Mucosa of stomach (tissue), 1 donor: ENCODE results near the gene CBLN3.

Experiments
- H3K27me3 ChIP-seq: one replicate; pipeline ENCODE4 v1.7.0; 2013; ENCODE audit warnings: mild to moderate bottlenecking, low read length; ENCODE audit not compliant: control insufficient read depth, insufficient read depth
- H3K36me3 ChIP-seq: one replicate; pipeline ENCODE4 v1.7.0; 2013; ENCODE audit warnings: low read length; ENCODE audit not compliant: control insufficient read depth, insufficient read depth
- H3K4me1 ChIP-seq: one replicate; pipeline ENCODE4 v1.7.0; 2013; ENCODE audit warnings: mild to moderate bottlenecking, low read length; ENCODE audit not compliant: control insufficient read depth, insufficient read depth
- H3K4me3 ChIP-seq: one replicate; pipeline ENCODE4 v1.7.0; 2013; ENCODE audit warnings: low read length
- H3K9ac ChIP-seq: one replicate; pipeline ENCODE4 v1.7.0; 2013; ENCODE audit warnings: mild to moderate bottlenecking, low read length, moderate library complexity
- H3K9me3 ChIP-seq: one replicate; pipeline ENCODE4 v1.7.0; 2013; ENCODE audit warnings: mild to moderate bottlenecking, low read length, moderate library complexity; ENCODE audit not compliant: control insufficient read depth
- donor health status: Pancreatic carcinoma.

Gene CBLN3

DNA sequence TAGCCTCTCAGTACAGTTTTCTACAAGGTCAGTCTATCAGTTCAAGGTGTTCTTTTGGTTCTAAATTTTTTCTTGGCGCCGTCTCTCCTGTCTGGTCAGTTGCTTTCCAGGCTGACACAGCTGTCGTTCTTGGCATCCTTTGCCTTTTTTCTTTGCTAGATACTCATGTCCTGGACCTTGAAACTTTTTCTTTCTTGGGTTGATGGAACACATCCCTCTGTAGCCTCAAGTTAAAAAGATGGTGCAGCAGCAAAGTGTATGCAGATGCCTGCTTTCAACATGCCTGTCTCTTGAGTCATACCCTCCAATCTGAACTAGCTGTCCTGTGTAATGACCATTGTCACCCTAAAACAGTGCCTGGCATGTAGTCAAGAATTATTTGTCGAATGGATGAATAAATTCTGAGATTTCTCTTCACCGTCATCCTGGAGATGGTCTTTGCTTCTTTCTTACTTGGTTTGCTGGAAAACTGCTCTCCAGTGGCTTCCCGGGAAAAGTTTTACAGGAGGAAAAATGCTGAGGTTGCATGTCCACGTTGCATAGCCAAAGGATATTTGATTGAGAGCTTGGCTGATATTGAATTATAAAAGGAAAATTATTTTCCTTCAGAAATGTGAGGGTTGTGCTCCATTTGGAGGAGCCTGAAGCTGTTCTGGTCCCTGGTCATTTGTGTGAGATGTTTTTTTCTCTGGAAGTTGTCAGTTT is 26.0 kb downstream of the CBLN3 start:
- H3K4me1 ChIP-seq = peaks cover 18% of the 10 kb centered on the region
- no peaks in the 10 kb centered on the region for H3K9me3 ChIP-seq
- H3K9ac ChIP-seq = no peak overlapping the region

DNA sequence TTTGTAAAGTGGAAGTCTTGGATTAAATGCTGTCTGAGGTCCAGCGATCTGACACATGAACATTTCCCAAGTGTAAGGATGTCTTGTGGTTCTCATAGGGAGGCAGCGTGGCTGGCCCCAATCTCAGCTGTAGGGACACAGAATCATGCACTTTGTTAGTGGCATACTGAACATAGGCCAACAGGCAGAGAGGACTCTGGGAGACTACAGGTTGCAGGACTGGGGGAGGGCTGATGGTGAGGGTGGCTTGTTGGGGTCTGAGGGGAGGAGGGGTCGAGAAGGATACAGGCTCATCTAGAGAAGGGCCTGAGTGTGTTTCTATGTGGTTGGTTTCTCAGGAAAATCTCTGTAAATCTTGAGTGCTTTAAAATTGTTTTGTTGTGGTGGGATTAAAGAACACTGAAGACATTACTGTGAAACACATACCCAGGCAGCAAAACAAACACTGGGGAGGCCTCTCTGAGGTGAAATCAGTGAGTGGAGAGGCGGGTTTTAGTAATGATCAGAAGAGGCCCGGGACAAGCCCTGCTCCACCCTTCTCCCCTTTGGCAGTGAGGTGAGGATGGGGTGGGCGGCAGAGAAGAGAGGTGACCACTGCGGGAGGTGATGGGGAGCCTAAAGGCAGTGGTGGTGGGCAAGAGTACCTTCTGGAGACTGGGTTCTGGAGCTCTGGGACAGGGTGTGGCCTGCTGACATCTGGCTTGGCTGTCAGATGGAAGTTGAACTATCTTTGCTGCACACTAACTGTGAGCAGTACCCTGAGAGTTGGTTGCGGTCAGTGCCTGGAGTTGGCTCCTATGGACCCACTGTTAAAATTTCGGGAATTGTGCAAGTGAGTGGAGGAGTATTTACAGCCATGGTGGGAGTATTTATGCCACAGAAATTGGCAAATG is 27.4 kb downstream of the CBLN3 start:
- Histone ChIP-seq H3K4me3 (no peak overlapping the region), H3K9ac (no peak overlapping the region)

More for the DNA sequence above, 26.0 kb downstream of the CBLN3 start:
- Histone ChIP-seq H3K27me3 (no peaks in the 10 kb centered on the region), H3K36me3 (no peaks in the 10 kb centered on the region), H3K4me3 (no peak overlapping the region)

DNA sequence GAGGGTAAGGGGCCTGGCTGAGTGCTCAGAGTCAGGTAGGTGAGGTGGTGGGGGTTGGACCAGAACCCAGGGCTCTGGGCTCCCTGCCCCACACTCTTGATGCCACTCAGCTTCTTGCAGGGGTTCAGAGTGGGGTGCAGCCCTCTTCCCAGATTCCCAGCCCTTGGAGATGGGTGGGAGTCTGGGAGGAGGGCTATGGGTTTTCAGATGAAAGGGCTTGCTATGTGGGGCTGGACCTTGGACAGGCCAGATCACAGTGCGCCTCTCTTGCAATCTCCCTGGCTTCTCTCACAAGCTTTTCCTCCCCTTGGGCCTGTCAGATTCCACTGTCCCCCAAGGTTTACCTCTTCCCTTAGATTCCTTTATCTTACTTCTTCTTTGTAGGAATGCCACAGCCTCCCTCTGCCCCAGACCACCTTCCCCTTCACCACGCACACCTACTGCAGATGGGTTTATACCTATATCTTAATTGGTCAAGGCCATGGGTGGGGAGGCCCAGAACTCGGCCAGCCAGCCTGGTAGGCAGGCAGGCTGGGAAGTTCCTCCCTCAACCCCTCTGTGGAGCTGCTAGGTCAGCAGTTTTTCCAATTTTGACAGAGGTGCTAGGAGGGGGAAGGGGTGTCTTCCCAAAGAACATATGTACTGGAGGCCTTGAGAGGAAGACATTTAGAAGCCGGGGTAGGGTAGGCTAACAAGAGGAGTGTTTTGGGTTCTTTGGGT is 29.3 kb downstream of the CBLN3 start:
- H3K36me3 ChIP-seq = no peaks in the 10 kb centered on the region
- H3K4me1 ChIP-seq = peaks cover 28% of the 10 kb centered on the region
- no peaks in the 10 kb centered on the region for H3K9me3 ChIP-seq
- H3K9ac ChIP-seq = peak overlapping the region; percentile 68
- peak overlapping the region; percentile 32 for H3K4me3 ChIP-seq
- no peaks in the 10 kb centered on the region for H3K27me3 ChIP-seq

More for the DNA sequence above, 27.4 kb downstream of the CBLN3 start:
- H3K36me3 ChIP-seq = no peaks in the 10 kb centered on the region
- H3K9me3 ChIP-seq = no peaks in the 10 kb centered on the region
- peaks cover 28% of the 10 kb centered on the region for H3K4me1 ChIP-seq
- no peaks in the 10 kb centered on the region for H3K27me3 ChIP-seq

DNA sequence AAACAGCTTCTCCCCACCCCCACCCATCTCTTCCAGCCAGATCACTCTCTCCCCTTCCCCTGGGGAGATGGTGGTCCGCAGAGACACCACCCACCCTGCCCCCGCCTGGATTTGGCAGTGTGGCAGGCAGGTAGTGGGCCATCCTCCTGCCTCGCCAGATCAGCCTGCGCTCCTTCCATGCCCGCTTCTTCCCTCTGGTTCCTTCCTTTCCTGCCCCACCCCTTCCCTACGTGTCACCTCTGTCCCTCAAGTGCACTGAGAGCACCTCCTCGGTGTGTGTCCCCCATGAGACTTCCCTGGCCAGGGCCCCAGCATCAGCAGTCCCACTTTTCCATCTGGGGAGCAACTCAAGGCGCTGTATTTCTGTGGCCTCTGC is 30.0 kb downstream of the CBLN3 start:
- Histone ChIP-seq H3K36me3 (no peaks in the 10 kb centered on the region), H3K4me3 (peak overlapping the region; percentile 32), H3K4me1 (peaks cover 28% of the 10 kb centered on the region), H3K9ac (peak overlapping the region; percentile 68), H3K9me3 (no peaks in the 10 kb centered on the region), H3K27me3 (no peaks in the 10 kb centered on the region)

DNA sequence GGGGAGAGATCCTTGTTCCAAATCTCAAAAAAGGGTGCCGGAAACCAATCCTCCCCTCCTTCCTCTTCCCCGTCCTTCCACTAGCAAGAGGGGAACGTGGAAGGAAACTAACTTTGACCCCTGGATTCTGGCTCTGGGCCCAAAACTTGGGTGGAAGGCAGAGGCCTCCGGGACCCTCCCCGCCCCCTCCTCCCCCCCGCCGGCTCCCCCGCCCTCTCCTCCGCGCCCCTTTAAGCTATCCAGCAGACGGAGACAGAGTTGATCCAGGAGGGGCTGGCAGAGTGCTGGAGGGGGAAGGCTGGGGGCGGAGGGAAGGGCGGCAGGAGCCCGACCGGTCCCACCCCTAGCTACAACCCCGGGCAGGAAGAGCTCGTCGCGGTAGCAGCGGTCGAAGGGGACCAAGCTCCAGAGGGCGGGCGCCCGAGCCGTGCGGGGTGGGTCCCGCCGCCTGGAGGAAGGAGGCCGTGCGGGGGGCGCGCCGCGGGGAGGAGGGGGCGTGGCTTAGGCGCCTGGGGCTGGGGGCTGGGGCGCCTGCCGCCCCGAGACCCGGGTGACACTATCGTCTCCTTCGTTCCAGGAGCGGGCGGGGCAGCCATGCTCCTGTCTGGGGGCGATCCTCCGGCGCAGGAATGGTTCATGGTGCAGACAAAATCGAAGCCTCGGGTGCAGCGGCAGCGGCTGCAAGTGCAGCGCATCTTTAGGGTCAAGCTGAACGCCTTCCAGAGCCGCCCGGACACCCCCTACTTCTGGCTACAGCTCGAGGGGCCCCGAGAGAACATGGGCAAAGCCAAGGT is 30.6 kb downstream of the CBLN3 start, which contains the start of gene NYNRIN:
TSS of gene NYNRIN (plus strand) at position 351 of the 794 bp plus-strand sequence. CDS start at position 595, 244 bp downstream.
- Histone ChIP-seq H3K9ac (peak within 1 kb of the TSS; percentile 68), H3K4me1 (peaks cover 28% of the 10 kb centered on the region), H3K4me3 (peak within 1 kb of the TSS; percentile 32), H3K9me3 (no peaks in the 10 kb centered on the region), H3K27me3 (no peaks in the 10 kb centered on the region), H3K36me3 (no peaks in the 10 kb centered on the region)

DNA sequence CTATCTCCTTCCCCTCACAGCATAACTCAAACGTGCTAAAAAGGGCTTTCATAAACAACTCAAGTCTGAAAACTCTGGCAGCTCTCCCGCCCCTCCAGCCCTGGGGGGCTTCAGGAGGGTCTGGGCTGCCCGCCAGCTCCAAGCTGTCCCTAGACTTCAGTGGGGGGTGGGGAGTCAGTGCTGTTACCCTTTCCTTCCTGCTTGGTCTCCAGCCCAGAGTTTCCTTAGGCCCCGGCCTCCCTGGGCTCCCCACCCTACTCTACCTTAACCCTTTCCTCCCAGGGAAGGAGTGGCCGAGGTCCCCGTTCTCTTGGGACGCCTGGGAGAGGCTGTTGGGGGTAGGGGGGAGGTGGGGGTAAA is 31.2 kb downstream of the CBLN3 start:
- H3K36me3 ChIP-seq = no peaks in the 10 kb centered on the region
- peaks cover 28% of the 10 kb centered on the region for H3K4me1 ChIP-seq
- no peaks in the 10 kb centered on the region for H3K27me3 ChIP-seq
- no peaks in the 10 kb centered on the region for H3K9me3 ChIP-seq
- H3K4me3 ChIP-seq = no peak overlapping the region
- H3K9ac ChIP-seq = peak overlapping the region; percentile 68

DNA sequence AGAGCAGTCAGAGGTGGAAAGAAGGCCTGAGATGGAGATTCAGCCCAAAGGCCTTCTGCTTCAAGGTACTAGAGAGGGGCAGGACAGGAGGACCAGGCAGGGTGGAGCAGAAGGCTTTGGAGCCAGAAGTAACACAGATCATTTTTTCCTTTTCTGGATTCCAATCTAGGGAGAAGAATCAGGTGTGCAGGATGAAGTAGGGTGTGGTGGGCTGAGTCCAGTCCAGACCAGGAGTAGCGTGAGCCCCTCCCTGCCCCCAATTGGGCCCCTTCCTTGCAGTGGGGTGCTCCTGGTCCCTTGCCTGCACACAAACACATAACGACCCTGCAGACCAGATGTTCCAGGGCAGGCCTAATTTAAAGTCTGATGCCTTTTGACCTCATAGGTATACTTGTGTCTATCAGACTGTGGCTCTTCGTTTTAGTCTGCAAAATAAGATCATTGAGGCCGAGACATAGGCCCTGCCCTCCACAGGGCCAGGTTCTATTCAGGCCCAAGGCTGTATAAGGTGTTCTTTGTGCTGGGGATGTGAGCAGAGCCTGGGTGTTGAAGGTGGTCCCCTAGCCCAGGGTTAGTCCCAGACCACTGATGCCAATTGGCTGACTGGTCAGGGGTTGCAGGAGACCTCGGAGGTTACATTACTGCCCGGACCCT is 31.7 kb downstream of the CBLN3 start:
- no peak overlapping the region for H3K4me3 ChIP-seq
- peak overlapping the region; percentile 68 for H3K9ac ChIP-seq
- H3K4me1 ChIP-seq = peaks cover 28% of the 10 kb centered on the region
- no peaks in the 10 kb centered on the region for H3K9me3 ChIP-seq
- H3K27me3 ChIP-seq = no peaks in the 10 kb centered on the region
- no peaks in the 10 kb centered on the region for H3K36me3 ChIP-seq

DNA sequence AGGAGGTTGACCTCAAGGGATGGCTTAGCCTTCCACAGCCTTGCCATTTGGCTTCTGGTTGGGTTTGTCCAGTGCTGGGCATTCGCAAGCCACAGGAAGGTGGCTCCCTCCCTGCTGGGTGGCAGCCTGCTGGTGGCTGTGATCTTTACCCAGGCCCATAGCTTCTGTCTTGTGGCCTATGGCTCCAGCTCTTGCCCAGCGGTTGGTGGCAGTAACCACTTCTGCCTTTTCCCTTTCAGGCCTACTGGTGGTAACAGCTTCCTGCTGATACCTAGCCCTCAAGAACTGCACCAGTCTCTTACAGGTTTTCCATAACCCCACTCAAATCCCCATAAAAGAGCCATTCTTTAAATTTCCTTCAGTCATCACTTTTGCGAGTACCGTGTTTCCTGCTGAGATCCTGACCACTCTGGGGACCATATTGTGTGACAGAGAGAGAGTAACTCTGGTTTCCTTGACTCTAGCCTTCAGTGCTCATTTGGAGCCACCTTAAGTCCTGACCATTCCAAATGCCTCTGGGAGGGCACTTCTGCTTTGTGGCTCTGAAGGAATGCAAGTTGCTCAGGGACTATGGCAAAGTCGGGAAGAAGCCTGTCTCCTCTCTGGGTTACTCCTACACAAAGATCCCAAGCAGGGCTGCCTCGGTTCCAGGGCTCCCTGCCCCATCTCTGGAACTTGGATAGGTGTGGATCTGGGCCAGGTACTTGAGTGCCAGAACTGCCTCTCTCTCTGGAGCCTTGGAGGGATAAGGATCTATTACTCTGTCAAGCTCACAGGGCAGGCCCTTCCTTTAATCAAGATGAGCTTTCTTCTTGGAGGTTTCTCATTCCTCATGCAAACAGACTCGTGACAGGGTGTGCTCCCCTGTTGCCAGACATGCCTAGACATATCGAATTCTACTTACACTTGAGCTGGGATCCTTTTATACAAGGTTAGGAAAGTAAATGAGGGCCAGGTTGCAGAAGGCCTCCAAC is 33.6 kb downstream of the CBLN3 start:
- Histone ChIP-seq H3K27me3 (no peaks in the 10 kb centered on the region), H3K9ac (no peak overlapping the region), H3K4me1 (peaks cover 26% of the 10 kb centered on the region), H3K4me3 (no peak overlapping the region), H3K9me3 (no peaks in the 10 kb centered on the region), H3K36me3 (no peaks in the 10 kb centered on the region)

DNA sequence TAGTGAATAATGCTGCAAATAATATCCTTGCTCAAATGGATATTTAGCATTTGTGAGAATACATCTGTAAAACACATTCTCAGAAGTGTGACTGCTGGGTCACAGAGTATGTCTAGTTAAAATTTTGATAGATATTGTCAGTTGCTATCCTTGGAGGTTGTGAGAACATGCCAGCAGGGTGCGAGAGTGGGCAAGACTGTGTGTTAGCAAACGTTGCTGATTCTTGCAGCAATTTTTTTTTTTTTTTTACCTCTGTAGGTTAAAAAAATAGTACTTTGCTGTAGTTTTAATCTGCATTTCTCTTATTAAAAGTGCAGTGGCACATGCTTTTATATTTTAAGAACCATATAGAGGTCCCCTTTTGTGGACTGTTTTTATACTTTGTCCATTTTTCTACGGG is 35.2 kb downstream of the CBLN3 start:
- H3K27me3 ChIP-seq = no peaks in the 10 kb centered on the region
- H3K4me3 ChIP-seq = no peak overlapping the region
- no peaks in the 10 kb centered on the region for H3K9me3 ChIP-seq
- peaks cover 15% of the 10 kb centered on the region for H3K4me1 ChIP-seq
- no peaks in the 10 kb centered on the region for H3K36me3 ChIP-seq
- no peak overlapping the region for H3K9ac ChIP-seq

DNA sequence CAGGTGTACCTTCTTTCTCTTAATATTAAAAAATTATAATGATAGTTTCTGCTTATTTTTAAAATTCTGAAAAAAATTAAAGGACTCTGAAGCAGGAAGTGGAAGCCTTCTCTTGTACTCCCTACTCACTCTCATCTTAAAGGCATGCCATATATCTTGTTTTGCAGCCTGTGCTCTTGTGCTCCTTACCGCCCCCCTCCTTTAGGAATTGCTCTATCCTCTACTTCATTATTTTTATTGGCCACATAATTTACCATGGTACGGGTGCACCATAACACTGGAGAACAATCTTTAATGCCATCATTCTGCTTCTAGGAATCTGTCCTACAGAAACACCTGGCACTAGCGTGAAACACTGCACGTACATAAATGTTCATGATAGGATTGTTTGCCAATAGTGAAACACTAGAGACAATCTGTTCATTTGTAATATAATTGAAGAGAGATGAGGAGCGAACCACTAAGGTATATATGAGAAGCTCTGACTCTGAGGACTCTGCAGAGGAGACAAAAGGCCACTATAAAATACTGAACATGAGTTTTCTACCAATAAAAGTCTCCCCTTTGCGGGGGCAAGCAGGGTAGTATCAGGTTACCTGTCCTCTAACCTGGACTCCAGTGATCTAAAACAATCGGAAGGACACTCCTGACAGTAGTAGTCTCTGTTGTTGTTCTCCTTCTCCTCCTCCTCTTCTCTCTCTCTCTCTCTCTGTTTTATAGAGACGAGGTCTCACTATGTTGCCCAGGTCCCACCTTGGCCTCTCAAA is 37.0 kb downstream of the CBLN3 start:
- H3K9ac ChIP-seq = no peak overlapping the region
- peaks cover 7% of the 10 kb centered on the region for H3K4me1 ChIP-seq
- no peaks in the 10 kb centered on the region for H3K9me3 ChIP-seq
- H3K36me3 ChIP-seq = no peaks in the 10 kb centered on the region
- H3K4me3 ChIP-seq = no peak overlapping the region
- no peaks in the 10 kb centered on the region for H3K27me3 ChIP-seq
